IPS-11a (cell line): Measurements from ENCODE around the gene SLIT3.

Source experiments
- H3K4me3 ChIP-seq: one replicate; pipeline ENCODE4 v1.5.1; 2013; ENCODE audit warnings: low read depth, low read length, control low read depth

The SLIT3 gene

DNA sequence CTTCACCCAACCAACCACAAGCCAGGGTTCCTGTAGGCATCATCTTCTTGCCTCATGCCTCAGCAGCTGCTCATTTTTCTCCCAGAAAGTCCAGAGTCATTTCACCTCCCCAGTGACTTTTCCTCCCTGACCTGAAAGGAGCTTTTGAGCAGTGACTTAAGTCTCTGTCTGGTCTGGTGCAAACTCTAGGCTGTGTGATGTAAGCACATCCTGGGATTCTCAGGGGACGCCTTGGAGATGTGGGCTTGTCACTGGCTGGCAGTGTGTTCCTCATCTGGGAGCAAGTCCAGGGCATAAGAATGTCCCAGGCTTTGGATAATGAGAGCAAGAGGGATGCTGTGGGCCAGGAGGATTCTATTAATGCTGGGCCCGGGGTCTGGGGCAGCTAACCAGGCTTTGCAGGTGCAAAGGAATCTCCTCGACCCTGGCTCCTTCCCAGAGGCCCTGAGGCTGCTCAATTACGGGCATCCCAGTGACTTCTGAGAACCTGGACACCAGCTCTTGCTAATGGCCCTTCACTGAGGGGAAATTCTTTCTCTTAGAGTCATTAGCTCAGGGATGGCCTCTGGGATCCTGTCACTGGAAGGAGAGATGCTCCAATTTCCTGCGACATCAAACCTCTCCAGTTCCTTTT lies 510.8 kb downstream of the SLIT3 start:
- H3K4me3 ChIP-seq: no peak overlapping the region

DNA sequence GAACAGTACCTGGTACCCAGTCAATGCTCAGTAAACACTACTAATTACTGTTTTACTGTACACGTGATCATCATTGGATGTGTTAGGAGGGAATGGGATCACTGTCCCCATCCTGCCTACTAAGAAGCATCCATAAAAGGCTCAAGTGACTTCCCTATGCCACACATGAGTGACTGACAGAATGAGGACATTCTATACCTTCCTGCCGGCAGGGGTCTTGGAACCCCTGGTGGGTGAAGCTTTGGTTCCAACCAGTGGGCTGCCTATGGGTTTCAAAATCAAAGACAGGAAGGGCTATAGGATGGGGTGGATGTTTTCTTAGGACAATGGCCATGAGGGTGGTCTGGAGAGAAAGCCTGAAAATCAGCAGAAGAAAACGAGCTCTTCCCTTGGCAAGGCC lies 512.2 kb downstream of the SLIT3 start:
- no peak overlapping the region for H3K4me3 ChIP-seq

DNA sequence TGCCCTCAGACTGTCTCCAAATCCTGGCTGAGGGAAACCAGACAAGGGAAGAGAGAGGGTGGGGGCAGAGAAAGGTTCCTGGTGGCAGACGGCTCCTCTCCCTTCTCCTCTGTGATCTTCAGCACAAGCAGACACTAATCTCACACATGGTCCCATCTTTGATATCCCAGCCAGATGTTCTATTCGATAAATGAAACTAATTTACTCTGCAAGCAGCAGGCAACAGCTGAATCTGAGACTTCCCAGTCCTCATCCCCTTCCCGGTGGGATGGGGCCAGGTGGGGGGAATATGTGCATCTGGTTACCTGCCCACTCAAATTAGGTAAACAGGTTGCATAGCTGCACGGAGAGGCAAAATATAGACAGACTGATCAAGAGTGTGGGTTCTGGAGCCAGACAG lies 512.8 kb downstream of the SLIT3 start:
- H3K4me3 ChIP-seq: no peak overlapping the region

DNA sequence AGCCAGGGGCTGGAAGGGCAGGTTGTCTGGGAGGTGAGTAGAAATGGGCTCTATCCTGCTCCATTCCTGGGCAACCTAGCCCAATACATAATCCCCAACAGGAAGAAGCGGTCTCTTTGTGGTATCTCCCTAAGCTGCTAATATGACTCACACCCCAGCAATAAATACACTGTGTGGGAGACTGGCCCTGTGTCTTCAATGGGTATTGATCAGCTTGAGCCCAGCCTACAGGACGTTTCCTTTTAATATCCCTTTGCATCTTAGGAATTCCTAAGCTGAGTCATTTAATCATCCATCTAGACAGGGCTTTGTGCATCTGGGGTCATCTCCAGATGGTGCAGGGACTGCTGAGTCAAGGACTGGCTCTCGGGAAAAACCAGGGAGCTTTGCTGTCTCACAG lies 514.8 kb downstream of the SLIT3 start:
- H3K4me3 ChIP-seq: no peak overlapping the region

DNA sequence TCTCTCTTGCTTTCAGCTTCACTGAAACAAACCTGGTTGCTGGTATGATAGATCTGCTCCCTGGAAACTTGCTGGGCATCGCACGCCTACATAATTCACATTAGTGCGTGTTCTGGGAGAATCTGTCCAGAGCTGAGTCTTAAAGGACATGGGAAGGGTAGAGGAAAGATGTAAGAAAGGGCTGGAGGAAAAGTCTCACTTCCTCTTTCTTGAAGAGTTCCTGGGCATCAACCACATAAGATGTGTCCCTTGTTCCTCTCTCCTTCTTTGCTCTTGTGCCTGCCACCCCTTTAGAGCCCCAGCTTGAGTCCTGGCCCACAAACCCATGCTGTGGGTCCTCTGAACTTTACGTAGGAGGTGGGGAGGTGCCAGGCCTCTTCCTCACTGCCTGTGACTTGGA lies 516.5 kb downstream of the SLIT3 start:
- no peak overlapping the region for H3K4me3 ChIP-seq

DNA sequence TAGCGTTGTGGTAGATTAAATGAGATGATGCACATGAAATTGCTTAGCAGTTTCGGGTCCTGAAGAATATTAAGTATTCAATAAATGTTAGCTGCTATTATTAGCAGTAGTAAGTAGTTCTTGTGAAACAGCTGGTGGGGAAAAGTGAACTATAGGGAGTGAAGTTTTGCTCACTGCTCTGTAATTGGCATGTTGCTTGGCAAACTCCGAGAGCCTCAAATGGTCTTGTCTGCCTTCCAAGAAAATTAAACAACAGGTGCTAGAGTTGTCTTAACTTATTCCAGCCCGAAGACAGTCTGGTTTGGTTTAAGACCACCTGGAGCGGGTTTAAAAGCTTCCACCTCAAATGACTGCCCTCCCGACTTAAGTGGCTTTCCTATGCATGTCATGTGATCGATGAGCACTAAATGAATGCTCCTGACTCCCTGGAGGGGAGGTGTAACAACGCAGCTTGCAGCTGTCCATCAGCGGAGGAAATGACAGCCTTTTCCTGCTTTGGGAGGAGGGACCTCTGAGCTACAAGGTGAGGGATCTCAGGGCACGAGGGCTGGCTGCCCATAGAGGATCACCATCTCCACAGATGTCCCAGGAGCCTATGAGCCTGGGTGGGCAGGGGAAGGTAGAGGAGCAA lies 518.9 kb downstream of the SLIT3 start:
- no peak overlapping the region for H3K4me3 ChIP-seq

DNA sequence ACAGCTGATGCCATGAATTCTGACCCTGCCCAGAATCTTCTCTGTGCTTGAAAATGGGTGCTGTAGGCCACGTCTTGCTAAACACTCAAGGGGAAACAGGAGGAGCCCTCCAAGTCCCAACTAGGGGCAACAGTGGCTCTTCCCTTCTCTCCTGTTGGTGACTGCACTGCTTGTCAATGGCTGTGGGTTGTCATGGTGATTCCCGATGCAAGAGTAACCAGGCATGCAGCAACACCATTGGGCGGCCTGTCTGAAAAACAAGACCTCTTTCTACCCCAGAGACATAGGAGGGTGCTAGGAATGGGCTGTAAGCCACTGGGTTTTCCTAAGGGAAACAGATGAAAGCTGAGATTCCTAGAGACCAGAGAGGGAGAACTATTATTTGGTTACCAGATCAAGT lies 520.1 kb downstream of the SLIT3 start:
- H3K4me3 ChIP-seq: no peak overlapping the region

DNA sequence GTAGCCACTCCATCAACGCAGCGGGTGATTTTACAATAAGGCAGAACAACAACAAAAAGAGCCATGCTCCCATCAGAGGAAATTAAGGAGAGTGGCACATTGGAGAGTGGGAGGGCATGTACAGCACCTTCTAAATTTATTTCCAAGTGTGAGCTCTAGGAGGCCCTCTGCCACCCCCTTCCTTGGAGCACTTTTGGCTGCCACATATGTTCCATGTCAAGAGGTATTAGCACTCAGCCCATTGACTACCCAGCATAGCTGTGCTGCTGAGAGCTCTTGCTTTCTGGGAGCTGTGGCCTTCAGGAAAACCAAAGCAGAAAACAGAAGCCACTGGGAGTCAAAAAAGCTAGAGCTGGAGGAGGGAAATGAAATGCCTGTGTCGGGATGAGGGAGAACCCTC lies 521.6 kb downstream of the SLIT3 start:
- no peak overlapping the region for H3K4me3 ChIP-seq

DNA sequence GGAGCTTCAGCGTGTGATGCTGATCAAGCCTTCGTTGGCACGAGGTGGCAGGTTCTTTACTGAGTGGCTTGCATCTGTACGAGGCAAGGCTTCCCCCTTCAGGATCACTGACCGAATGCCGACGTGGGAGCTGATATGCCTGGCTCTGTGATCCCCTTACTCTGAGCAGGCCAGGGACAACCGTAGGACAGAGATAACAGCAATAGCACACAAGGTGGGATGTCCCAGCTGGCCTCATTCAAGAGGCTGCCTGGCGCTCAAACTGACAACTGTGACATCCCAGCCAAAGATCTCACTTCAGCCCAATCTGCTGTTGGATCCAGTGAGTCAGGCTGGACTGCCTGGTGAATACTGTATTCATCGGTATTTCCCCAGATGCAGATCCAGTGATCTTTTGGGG lies 522.4 kb downstream of the SLIT3 start:
- no peak overlapping the region for H3K4me3 ChIP-seq

DNA sequence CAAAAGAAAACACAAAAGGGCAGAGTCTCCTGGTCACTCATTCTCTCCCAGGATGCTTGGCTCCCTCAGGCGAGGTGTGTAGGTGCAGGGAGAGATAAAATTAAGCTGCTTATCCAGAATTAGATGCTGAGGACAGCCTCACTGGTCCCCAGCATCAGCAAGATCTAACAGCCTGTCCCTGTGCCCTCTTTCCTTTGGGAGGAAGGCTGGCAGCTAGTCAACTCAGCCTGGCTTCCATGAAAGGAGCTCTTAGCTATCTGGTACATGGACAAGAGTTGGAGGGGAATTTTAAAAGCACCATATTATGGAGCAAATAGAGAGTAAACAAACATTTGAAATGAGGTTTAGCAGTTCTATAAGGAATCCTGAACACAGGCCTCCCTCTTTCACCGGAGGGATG lies 523.3 kb downstream of the SLIT3 start:
- H3K4me3 ChIP-seq: no peak overlapping the region

DNA sequence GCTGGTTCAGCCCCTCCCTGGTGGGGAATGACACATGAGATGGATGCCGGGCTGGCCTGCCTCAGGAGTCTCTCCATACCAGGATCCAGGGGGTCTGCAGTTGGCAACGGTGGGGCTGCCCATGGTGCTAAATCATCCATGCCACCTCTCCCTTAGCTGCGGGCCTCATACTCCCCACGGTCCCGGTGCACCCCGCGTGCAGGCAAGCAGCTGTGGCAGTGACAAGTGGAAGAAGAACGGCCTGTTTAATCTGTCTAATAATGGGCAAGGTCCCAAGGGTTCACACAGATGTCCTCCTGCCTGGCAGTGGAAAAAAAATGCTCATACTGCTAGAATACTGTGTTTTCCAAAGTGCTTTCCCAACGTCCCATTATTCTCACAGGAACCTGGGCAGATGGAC lies 524.9 kb downstream of the SLIT3 start:
- no peak overlapping the region for H3K4me3 ChIP-seq

DNA sequence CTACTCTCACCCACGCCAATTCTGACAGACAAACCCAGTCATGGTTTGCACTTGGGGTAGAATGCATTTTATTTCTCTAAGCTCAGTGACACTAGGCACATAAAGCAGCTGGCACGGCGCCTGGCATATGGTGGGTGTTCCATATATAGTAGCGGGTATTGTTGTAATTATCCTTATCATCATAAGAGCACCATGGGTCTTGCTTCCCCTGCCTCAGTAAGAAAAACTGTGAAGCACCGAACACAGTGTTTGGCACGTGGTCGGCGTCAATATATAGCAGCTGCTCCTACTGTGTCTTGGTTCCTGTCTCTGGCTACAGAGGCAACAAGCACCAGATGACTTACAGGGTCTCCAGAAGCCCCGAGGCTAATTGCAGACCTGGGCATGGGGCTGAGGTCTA lies 527.7 kb downstream of the SLIT3 start:
- H3K4me3 ChIP-seq: no peak overlapping the region

DNA sequence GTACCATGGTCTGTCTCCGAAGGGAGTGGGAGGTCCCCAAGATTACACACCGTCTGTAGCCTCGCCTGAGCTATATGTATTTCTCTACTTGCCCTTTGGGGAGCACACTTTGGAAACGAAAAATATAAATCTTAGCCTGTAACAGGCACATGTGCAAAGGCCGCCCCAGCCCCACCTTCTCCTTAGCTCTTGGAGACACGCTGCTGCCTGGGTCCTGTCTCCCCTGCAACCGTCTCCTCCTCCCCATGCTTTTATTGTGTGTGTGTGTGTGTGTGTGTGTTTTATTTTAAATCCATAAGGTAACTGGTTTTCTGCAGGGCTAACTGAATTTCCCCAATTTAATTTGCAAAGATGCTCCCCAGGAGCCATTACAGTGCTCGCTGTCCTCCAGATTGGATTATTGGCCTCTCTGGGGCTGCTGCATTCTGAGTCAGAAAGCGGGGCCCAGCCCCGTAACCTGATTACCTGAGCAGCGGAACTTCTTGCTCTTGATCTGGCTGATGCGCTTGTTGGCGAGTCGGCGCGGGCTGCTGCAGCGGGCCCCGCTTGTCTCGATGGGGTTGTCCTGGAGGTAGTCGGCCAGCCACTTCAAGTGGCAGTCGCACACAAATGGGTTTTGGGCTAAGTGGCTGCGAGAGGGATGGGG lies 528.5 kb downstream of the SLIT3 start:
- H3K4me3 ChIP-seq: no peak overlapping the region

DNA sequence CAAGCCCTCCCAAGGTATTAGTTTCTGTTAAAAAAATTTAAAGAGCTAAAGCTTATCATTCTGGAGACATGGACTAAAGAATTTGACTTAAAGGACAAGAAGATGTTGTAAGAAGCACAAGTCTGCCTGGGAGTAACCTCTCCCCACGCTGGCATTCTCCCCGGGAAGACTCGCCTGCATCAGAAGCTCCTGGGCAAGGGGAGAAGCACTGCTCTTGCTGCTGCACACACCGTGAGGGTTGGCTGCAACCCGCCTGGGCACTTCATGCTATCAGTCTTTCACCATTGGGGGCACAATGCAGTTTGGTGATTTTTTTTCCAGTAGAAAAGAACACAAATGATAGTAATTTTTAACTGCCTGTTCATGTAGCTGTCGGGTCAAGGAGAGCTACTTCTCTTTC lies 529.3 kb downstream of the SLIT3 start:
- no peak overlapping the region for H3K4me3 ChIP-seq

DNA sequence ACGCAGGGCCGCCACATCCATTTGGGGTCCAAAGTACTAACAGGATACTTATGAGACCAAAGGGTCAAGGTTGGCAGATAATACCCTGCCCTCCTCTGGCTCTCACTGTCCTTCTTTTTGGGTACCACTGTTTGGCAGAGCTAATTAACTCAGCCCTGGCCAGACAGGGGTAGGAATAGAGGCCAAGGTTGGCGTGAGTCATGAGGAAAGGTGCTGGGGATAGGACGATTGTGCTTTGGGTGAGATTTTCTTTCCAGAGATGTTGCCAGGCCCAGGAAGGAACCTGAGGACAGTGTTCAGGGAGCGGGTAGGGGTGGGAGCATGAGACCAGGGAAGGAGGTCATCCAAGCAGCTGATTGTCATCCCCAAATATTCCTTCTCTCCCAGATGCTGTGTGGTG lies 529.9 kb downstream of the SLIT3 start:
- no peak overlapping the region for H3K4me3 ChIP-seq

DNA sequence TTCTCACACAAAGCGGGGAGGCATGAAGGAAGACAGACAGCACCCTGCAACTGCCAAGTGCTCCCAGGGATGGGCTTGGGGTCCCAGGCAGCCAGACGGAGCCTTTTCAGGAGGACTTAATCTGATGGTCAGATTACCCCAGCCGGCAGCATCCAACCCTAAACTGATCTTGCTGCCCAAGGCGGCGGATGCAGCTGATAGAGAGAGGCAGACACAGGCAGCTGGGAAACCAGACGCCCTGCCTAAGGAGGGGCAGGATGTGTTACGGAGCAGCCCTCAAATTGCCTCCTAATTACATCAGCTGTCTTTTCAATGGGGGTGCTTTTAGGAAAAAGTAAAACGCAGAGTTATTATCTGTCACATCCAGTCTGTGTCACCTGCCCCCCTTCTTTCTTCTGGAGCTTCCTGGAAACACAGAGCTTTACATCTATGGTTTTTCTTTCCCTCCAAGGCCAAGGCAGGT lies 530.9 kb downstream of the SLIT3 start:
- no peak overlapping the region for H3K4me3 ChIP-seq

DNA sequence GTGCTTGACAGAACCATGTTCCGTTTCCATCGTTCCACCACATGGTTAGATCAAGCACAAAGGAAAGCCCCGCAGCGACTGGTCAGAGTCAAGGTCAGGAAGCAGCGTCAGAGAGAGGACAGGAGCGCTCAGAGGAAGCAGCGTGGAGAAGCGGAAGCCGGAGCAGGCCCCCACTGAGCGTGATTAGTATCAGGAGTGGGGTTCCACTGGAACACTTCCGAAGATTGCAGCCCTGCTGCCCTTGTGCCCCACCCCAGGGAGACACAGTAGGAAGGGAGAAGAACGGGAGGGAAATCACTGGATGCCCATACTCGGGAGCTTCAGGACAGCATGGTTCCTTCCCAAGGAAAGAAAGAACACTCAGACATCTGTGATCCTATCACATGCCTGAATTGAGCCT lies 532.8 kb downstream of the SLIT3 start:
- H3K4me3 ChIP-seq: no peak overlapping the region

DNA sequence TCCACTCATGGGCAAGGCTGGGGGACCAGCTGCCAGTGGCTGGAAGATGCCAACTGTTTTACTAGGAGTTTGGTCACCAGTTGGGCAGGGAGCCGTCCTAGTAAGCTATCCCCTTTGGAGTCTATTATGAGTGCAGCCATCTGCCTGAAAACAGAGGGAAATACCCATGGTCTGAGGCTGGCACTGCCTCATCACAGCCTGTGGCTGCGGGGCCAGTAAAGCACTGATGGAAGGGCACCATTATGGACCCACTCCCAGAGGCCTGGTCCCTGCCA lies 534.6 kb downstream of the SLIT3 start:
- H3K4me3 ChIP-seq: no peak overlapping the region

DNA sequence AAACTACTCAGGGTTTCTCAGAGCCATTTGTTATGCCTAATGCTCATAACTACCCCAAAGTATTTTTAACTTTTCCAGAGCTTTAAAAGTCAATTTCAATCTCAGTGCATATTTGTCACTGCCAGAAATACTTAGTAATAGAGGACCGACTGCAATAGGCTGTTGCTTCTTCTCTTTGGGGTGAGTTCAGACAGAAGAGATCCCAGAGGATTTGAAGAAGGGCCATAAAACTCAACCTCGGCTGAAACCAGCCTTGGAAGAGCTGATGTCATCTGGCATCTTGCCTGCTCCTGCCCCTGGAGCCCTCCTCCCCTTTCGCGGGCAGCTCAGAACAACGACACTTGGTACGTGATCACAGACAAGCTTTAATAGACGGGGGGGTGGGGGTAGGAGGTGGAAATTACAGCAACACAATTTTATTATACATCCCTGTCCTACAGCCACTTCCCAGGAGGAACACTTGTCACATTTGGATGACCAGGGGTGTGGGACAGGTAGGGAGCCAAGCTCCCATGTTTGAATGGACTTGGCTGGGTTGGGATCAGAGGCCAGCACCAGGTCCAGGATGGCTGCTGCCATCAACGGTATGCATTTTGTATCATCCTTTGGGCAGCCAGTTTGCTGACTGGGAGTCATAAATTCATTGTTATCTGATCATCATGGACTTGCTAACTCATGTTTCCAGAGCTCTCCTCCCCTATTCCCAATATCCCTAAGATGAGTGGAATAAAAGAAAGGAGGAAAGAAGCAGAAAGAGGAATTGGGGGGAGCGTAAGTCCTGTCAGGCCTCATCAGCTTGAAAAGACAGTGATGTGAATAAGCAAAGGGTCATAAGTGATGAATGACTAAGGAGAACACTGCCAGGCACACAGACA lies 535.2 kb downstream of the SLIT3 start:
- no peak overlapping the region for H3K4me3 ChIP-seq

DNA sequence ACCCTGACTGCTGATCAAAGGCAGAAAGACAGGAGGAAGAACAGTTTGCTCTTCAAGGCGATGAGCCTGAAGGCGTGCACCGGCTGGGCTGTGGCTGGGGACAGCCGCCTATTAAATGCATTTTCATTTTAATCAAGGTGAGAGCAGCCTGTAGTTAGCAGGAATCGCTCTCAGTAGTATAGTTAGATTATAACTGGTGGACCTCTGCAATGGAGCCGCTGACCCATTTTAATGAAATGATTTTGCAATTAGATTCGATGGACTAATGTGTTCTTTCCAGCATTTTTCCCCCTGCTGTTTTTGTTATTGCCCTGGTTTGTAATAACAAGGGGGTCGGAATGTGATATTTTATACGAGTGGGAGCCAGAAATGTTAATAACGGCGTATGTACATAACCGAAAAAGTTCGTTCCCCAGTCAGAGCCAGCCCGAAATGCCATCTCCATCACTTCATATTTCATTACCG lies 535.8 kb downstream of the SLIT3 start:
- H3K4me3 ChIP-seq: no peak overlapping the region

DNA sequence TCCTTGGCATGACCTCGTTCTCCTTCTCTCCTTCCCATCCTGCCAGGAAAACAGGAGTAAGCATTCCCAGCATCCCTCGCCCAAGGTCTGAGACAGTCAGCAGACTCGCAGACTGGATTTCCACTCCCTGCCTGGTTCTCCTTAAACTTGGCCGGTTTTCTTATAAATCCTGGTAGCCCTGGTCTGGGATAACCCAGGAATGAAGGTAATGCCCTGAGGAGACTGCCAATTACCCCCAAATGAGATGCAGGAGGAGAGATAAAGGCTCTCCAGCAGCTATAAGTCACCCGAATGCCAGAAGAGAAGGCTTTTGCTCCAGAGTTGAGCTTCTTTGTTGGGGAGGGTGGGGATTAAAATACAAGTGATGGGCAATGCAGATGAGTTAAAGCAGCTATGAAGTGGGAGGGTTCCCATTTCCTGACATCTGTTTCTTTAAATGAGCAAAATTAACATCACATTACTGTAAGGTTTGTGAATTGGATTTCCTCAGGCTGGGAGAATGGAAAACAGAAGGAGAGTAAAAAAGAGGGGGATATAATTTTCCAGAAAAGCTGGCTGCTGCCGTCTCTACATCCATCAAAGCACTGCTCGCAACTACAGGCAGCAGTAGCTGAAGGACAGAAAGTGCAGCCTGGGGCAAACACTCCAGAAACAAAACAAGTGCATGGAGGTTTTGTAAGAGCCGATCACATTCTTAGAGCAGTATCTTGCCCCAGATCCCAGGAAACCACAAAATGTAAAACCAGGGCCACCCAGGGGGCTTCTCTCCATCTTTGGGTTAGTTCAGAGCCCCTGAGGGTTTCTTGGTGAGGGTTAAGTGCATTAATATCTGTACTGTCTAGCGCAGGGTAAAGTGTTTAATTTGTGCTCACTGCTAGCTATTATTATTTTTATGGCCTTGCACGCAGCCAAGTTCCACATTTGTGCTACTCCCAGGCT lies 544.2 kb downstream of the SLIT3 start:
- no peak overlapping the region for H3K4me3 ChIP-seq
